ENCODE measurements around the gene SIGLEC1. TPM values are rescaled to one million over a fixed set of nuclear protein-coding genes. Genes with fewer than 3 reads are reported as not detected.

The SIGLEC1 gene
- total RNA-seq, 1 experiment from 2014 or later, result not detected

DNA sequence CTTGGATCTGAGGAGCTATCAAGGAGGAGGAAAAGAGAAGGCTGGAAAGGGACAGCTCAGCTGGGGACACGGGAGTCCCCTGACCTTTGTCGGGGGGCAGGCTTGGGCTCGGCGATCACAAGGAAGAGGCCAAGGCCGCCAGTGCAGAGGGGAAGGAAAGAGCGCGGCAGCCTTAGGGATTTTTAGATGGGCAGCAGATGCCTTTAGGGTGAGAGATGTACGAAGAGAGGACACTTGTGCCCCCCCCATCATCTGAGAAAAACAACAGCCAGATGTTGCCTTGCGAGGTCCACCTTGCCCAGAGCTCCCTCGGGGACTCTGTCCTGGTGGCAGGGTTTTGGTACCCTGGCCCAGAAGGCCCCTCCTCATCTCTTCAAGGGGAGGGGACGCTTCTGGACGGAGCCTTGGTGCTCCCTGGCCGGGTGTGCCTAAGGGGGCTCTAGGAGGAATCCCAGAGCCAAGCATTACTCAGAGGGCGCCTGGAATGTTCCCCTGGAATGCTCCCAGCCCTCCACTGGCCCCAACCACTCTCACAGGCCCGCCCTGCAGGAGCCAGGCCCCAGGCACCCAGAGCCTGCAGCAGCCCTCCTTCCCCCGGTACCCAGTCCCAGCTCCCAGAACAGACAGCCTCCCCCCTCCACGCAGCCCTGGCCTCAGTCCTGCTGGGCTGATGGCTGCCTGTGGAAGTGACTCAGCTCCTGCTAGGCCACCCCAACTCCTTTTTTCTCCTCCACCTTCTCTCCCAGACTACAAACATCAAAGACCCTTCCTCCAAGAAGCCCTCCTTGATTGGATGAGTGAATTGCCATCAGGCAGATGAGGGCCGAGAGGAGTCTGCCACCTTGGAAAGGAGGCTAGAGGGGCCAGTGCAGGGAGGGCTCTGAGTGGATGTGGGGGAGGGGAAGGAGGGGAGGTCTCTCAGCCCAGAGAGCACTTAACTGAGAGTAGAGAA is 32.4 kb downstream of the SIGLEC1 start:
- H3K79me2 ChIP-seq (ENCODE audit: low read length), result no peaks in the 10 kb centered on the region
- DNase-seq, result no peak

GRCh38 chr20:3678856-3679720 is 33.3 kb downstream of the SIGLEC1 start:
- no peaks in the 10 kb centered on the region for H4K20me1 ChIP-seq (ENCODE audit: insufficient read depth, low read depth, low read length)
- H3K4me1 ChIP-seq (ENCODE audit: low read length), result no peaks in the 10 kb centered on the region
- no peak overlapping the region for H3K4me3 ChIP-seq (ENCODE audit: low read length)
- H3K36me3 ChIP-seq (ENCODE audit: insufficient read depth, low read length), result no peaks in the 10 kb centered on the region
- no peak overlapping the region for H3K4me2 ChIP-seq (ENCODE audit: low read depth, low read length, poor library complexity, severe bottlenecking)
- no peak overlapping the region for H3K9ac ChIP-seq (ENCODE audit: low read length)
- H2AFZ ChIP-seq (ENCODE audit: low read length), result no peak overlapping the region
- no peak for DNase-seq
- H3K27me3 ChIP-seq (ENCODE audit: low read length), result no peaks in the 10 kb centered on the region
- no peaks in the 10 kb centered on the region for H3K79me2 ChIP-seq (ENCODE audit: low read length)
- H3K27ac ChIP-seq (ENCODE audit: low read length), result no peak overlapping the region
- H3K9me3 ChIP-seq (ENCODE audit: low read length), result no peaks in the 10 kb centered on the region
- no peaks in the 10 kb centered on the region for H3K9me2 ChIP-seq (replicated peaks; ENCODE audit: insufficient read depth, low read length)

More for the DNA sequence above, 32.4 kb downstream of the SIGLEC1 start:
- Histone ChIP-seq H3K4me1 (ENCODE audit: low read length) (no peaks in the 10 kb centered on the region), H4K20me1 (ENCODE audit: insufficient read depth, low read depth, low read length) (no peaks in the 10 kb centered on the region), H2AFZ (ENCODE audit: low read length) (no peak overlapping the region), H3K36me3 (ENCODE audit: insufficient read depth, low read length) (no peaks in the 10 kb centered on the region), H3K9ac (ENCODE audit: low read length) (no peak overlapping the region), H3K9me2 (replicated peaks; ENCODE audit: insufficient read depth, low read length) (no peaks in the 10 kb centered on the region), H3K4me3 (ENCODE audit: low read length) (no peak overlapping the region), H3K4me2 (ENCODE audit: low read depth, low read length, poor library complexity, severe bottlenecking) (no peak overlapping the region), H3K9me3 (ENCODE audit: low read length) (no peaks in the 10 kb centered on the region), H3K27me3 (ENCODE audit: low read length) (no peaks in the 10 kb centered on the region), H3K27ac (ENCODE audit: low read length) (no peak overlapping the region)

GRCh38 chr20:3678198-3678597 is 34.2 kb downstream of the SIGLEC1 start:
- Histone ChIP-seq H3K4me2 (ENCODE audit: low read depth, low read length, poor library complexity, severe bottlenecking) (no peak overlapping the region), H3K9me2 (replicated peaks; ENCODE audit: insufficient read depth, low read length) (no peaks in the 10 kb centered on the region)

GRCh38 chr20:3677733-3678132 is 34.7 kb downstream of the SIGLEC1 start:
- H3K4me1 ChIP-seq (ENCODE audit: low read length), result no peaks in the 10 kb centered on the region
- no peaks in the 10 kb centered on the region for H3K27me3 ChIP-seq (ENCODE audit: low read length)
- H3K9me3 ChIP-seq (ENCODE audit: low read length), result no peaks in the 10 kb centered on the region
- H3K27ac ChIP-seq (ENCODE audit: low read length), result no peak overlapping the region
- no peaks in the 10 kb centered on the region for H3K36me3 ChIP-seq (ENCODE audit: insufficient read depth, low read length)
- no peaks in the 10 kb centered on the region for H3K79me2 ChIP-seq (ENCODE audit: low read length)
- no peak overlapping the region for H3K4me2 ChIP-seq (ENCODE audit: low read depth, low read length, poor library complexity, severe bottlenecking)
- no peaks in the 10 kb centered on the region for H3K9me2 ChIP-seq (replicated peaks; ENCODE audit: insufficient read depth, low read length)
- H3K9ac ChIP-seq (ENCODE audit: low read length), result no peak overlapping the region
- H2AFZ ChIP-seq (ENCODE audit: low read length), result no peak overlapping the region
- DNase-seq, result no peak
- H4K20me1 ChIP-seq (ENCODE audit: insufficient read depth, low read depth, low read length), result no peaks in the 10 kb centered on the region
- H3K4me3 ChIP-seq (ENCODE audit: low read length), result no peak overlapping the region

More at GRCh38 chr20:3678198-3678597, 34.2 kb downstream of the SIGLEC1 start:
- Histone ChIP-seq H3K4me3 (ENCODE audit: low read length) (no peak overlapping the region), H3K27ac (ENCODE audit: low read length) (no peak overlapping the region), H3K27me3 (ENCODE audit: low read length) (no peaks in the 10 kb centered on the region), H3K79me2 (ENCODE audit: low read length) (no peaks in the 10 kb centered on the region), H3K9ac (ENCODE audit: low read length) (no peak overlapping the region), H3K9me3 (ENCODE audit: low read length) (no peaks in the 10 kb centered on the region), H4K20me1 (ENCODE audit: insufficient read depth, low read depth, low read length) (no peaks in the 10 kb centered on the region), H3K4me1 (ENCODE audit: low read length) (no peaks in the 10 kb centered on the region), H2AFZ (ENCODE audit: low read length) (no peak overlapping the region), H3K36me3 (ENCODE audit: insufficient read depth, low read length) (no peaks in the 10 kb centered on the region)
- DNase-seq, result no peak

DNA sequence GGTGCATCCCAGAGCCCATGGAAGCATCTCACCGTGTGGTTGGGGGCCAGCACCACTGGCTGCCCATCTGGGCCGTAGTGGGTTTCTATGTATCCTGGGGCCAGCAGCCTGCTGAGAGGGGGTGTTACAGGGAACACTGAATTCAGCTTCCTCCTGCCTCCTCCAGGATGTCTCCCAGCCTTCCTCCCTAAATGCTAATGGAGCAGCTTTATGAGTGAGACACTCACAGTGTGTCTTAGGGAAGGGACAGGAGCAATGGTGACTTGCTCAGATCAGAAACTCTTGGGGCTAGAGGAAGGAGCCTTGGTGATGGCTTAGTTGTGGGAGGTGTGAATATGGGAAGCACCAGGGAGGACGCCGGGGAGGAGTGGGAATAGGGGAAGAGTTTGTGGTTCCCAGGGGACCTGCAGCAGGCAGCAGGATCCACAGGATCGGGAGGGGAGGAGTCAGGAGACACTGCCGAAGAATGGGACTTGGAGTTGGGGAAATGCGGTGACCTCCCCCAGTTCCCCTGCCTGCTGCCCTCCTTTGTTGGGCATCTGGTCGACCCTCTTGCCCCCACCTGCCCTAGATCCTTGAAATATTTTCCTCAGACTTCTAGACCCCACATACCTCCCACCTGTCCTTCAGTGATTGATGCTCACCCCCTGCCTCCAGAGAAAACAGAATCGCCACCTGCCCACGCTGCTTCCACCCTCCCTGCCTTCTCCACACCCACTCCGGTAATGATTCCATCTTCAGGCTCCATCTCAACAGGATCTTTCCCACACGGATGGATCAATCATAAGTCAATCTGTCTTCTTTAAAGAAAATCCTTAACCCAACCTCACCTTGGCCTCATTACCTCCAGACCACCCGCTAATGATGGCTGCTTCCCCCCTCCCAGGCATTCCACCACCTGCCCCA is 37.2 kb downstream of the SIGLEC1 start:
- no peaks in the 10 kb centered on the region for H3K36me3 ChIP-seq (ENCODE audit: insufficient read depth, low read length)
- H3K4me1 ChIP-seq (ENCODE audit: low read length), result no peaks in the 10 kb centered on the region
- no peaks in the 10 kb centered on the region for H3K9me3 ChIP-seq (ENCODE audit: low read length)
- H2AFZ ChIP-seq (ENCODE audit: low read length), result no peak overlapping the region
- H3K4me3 ChIP-seq (ENCODE audit: low read length), result no peak overlapping the region
- H3K27ac ChIP-seq (ENCODE audit: low read length), result no peak overlapping the region
- no peaks in the 10 kb centered on the region for H4K20me1 ChIP-seq (ENCODE audit: insufficient read depth, low read depth, low read length)
- H3K27me3 ChIP-seq (ENCODE audit: low read length), result no peaks in the 10 kb centered on the region
- no peaks in the 10 kb centered on the region for H3K9me2 ChIP-seq (replicated peaks; ENCODE audit: insufficient read depth, low read length)
- no peak for DNase-seq
- H3K79me2 ChIP-seq (ENCODE audit: low read length), result no peaks in the 10 kb centered on the region
- H3K4me2 ChIP-seq (ENCODE audit: low read depth, low read length, poor library complexity, severe bottlenecking), result no peak overlapping the region
- no peak overlapping the region for H3K9ac ChIP-seq (ENCODE audit: low read length)

- DNase-seq, result no peak
- Histone ChIP-seq H3K36me3 (ENCODE audit: insufficient read depth, low read length) (no peaks in the 10 kb centered on the region), H2AFZ (ENCODE audit: low read length) (no peak overlapping the region), H3K9me2 (replicated peaks; ENCODE audit: insufficient read depth, low read length) (no peaks in the 10 kb centered on the region), H3K4me2 (ENCODE audit: low read depth, low read length, poor library complexity, severe bottlenecking) (no peak overlapping the region), H3K27ac (ENCODE audit: low read length) (no peak overlapping the region), H4K20me1 (ENCODE audit: insufficient read depth, low read depth, low read length) (no peaks in the 10 kb centered on the region), H3K4me3 (ENCODE audit: low read length) (no peak overlapping the region), H3K4me1 (ENCODE audit: low read length) (no peaks in the 10 kb centered on the region), H3K79me2 (ENCODE audit: low read length) (no peaks in the 10 kb centered on the region), H3K27me3 (ENCODE audit: low read length) (no peaks in the 10 kb centered on the region), H3K9me3 (ENCODE audit: low read length) (no peaks in the 10 kb centered on the region), H3K9ac (ENCODE audit: low read length) (no peak overlapping the region)
These were observed 38.0 kb downstream of the SIGLEC1 start for GRCh38 chr20:3674447-3674846.

DNA sequence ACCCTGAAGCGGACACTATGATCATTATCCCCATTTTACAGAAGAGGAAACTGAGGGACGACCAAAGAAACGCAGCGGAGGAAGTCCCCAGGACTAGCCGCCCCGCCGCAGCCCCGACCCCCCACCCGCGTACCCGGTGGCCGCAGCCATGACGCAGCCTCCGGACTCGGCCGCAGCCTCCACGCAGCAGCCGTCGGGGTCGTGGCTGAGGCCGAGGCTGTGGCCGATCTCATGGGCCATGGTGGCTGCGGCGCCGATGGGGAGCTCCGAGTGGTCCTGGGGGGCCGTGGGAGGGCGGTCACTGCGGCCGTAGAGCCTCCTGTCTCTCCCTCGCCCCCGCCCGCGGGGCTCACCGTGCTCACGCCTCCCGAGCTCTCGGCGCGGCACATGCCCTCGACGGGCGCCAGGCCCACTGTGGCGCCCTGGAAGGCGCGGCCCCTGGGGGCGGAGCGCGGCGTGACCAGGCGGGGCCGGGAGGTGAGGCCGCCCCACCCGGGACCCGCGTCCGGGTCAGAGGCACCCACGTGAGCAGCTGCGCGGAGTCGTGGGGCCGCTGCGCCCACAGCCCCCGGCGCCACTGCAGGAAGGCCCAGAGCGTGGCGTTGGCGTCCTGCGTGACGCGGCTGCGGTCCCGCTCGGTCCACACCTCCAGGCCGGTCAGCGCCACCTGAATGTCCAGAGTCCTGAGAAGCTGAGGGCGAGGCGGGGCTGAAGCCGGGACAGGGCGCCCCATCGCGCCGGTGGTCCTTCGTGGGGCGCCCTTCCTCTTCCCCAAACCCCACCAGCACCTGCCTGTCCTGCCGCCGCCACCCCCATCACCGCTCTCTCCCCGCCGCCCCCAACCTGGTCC is 39.0 kb downstream of the SIGLEC1 start:
- no peak overlapping the region for H3K4me3 ChIP-seq (ENCODE audit: low read length)
- H3K4me1 ChIP-seq (ENCODE audit: low read length), result no peaks in the 10 kb centered on the region
- H3K27ac ChIP-seq (ENCODE audit: low read length), result no peak overlapping the region
- no peak overlapping the region for H3K4me2 ChIP-seq (ENCODE audit: low read depth, low read length, poor library complexity, severe bottlenecking)
- no peaks in the 10 kb centered on the region for H3K36me3 ChIP-seq (ENCODE audit: insufficient read depth, low read length)
- no peak overlapping the region for H3K9ac ChIP-seq (ENCODE audit: low read length)
- no peak overlapping the region for H2AFZ ChIP-seq (ENCODE audit: low read length)
- H3K27me3 ChIP-seq (ENCODE audit: low read length), result no peaks in the 10 kb centered on the region
- H3K9me3 ChIP-seq (ENCODE audit: low read length), result no peaks in the 10 kb centered on the region
- no peaks in the 10 kb centered on the region for H3K9me2 ChIP-seq (replicated peaks; ENCODE audit: insufficient read depth, low read length)
- H4K20me1 ChIP-seq (ENCODE audit: insufficient read depth, low read depth, low read length), result no peaks in the 10 kb centered on the region
- no peaks in the 10 kb centered on the region for H3K79me2 ChIP-seq (ENCODE audit: low read length)
- DNase-seq, result no peak

All from Karpas-422 (cell line).